Liver (tissue), 9 donors: ENCODE results near the gene LRMDA. TPM values are rescaled to one million over a fixed set of nuclear protein-coding genes. Genes with fewer than 3 reads are reported as not detected.

Experiments used
- DNase-seq: peaks from one replicate; pipeline ENCODE4 v3.0.0-alpha.2; 2017; ENCODE audit warnings: low spot score
- H3K27ac ChIP-seq, 2 donors: one replicate each; pipeline ENCODE4 v1.7.0; 2013; ENCODE audit warnings: inconsistent platforms in 2 of 2, low read length in 2 of 2, control low read depth in 1 of 2, low read depth in 1 of 2, mild to moderate bottlenecking in 1 of 2
- H3K27me3 ChIP-seq, 4 donors: one replicate each; pipeline versions ENCODE4 v1.6.1 to v1.7.0; 2013; ENCODE audit warnings: low read length in 3 of 4, inconsistent platforms in 1 of 4, mild to moderate bottlenecking in 1 of 4, moderate library complexity in 1 of 4; ENCODE audit not compliant: control insufficient read depth in 4 of 4, insufficient read depth in 4 of 4
- H3K36me3 ChIP-seq, 4 donors: one replicate each; pipeline versions ENCODE4 v1.6.1 to v1.7.0; 2013; ENCODE audit warnings: low read length in 3 of 4, mild to moderate bottlenecking in 3 of 4, low read depth in 1 of 4, moderate library complexity in 1 of 4; ENCODE audit not compliant: control insufficient read depth in 4 of 4, insufficient read depth in 3 of 4
- H3K4me1 ChIP-seq, 4 donors: one replicate each; pipeline versions ENCODE4 v1.6.1 to v1.7.0; 2013; ENCODE audit warnings: low read length in 3 of 4, mild to moderate bottlenecking in 3 of 4, moderate library complexity in 1 of 4; ENCODE audit not compliant: control insufficient read depth in 4 of 4, insufficient read depth in 4 of 4
- H3K4me3 ChIP-seq, 3 donors: one replicate each; pipeline versions ENCODE4 v1.6.1 to v1.7.0; 2013; ENCODE audit warnings: low read length in 3 of 3, control low read depth in 1 of 3, low read depth in 1 of 3, mild to moderate bottlenecking in 1 of 3
- H3K9ac ChIP-seq, 2 donors: one replicate each; pipeline ENCODE4 v1.7.0; 2013; ENCODE audit warnings: low read length in 2 of 2, mild to moderate bottlenecking in 2 of 2, moderate library complexity in 2 of 2, control low read depth in 1 of 2, low read depth in 1 of 2
- H3K9me3 ChIP-seq, 4 donors: one replicate each; pipeline versions ENCODE4 v1.6.1 to v1.7.0; 2013; ENCODE audit warnings: low read length in 3 of 4; ENCODE audit not compliant: control insufficient read depth in 4 of 4
- ATF3 ChIP-seq: IDR thresholded peaks from 2 replicates; pipeline ENCODE4 v1.6.1; 2016; ENCODE audit warnings: antibody characterized with exemption
- EGR1 ChIP-seq, 2 donors: IDR thresholded peaks; 2 replicates each; pipeline ENCODE4 v1.6.1; 2016 to 2018; ENCODE audit warnings: antibody characterized with exemption in 2 of 2, low read depth in 2 of 2
- FOXA1 ChIP-seq: IDR thresholded peaks from 2 replicates; pipeline ENCODE4 v1.6.1; 2016; ENCODE audit warnings: antibody characterized with exemption
- FOXA2 ChIP-seq: IDR thresholded peaks from 2 replicates; pipeline ENCODE4 v1.6.1; 2016; ENCODE audit warnings: antibody characterized with exemption
- GABPA ChIP-seq, 2 donors: IDR thresholded peaks in 1 of 2; conservative IDR thresholded peaks in 1 of 2; 2 replicates each; pipeline ENCODE4 v1.6.1; 2016; ENCODE audit warnings: antibody characterized with exemption in 2 of 2, mild to moderate bottlenecking in 1 of 2, moderate library complexity in 1 of 2
- HNF4A ChIP-seq, 2 donors: conservative IDR thresholded peaks; 2 replicates each; pipeline ENCODE4 v1.6.1; 2016; ENCODE audit warnings: antibody characterized with exemption in 2 of 2, mild to moderate bottlenecking in 2 of 2
- HNF4G ChIP-seq: IDR thresholded peaks from 2 replicates; pipeline ENCODE4 v1.6.1; 2016; ENCODE audit warnings: antibody characterized with exemption
- JUND ChIP-seq, 2 donors: IDR thresholded peaks; 2 replicates each; pipeline ENCODE4 v1.6.1; 2016; ENCODE audit warnings: antibody characterized with exemption in 2 of 2
- MAX ChIP-seq: IDR thresholded peaks from 2 replicates; pipeline ENCODE4 v1.6.1; 2016; ENCODE audit warnings: antibody characterized with exemption
- NR2F2 ChIP-seq: IDR thresholded peaks from 2 replicates; pipeline ENCODE4 v1.6.1; 2016; ENCODE audit warnings: antibody characterized with exemption
- RAD21 ChIP-seq, 2 donors: IDR thresholded peaks; 2 replicates each; pipeline ENCODE4 v1.6.1; 2016; ENCODE audit warnings: antibody characterized with exemption in 2 of 2, mild to moderate bottlenecking in 2 of 2
- REST ChIP-seq: IDR thresholded peaks from 2 replicates; pipeline ENCODE4 v1.6.1; 2016; ENCODE audit warnings: antibody characterized with exemption, mild to moderate bottlenecking
- RXRA ChIP-seq, 2 donors: IDR thresholded peaks; 2 replicates each; pipeline ENCODE4 v1.6.1; 2017 to 2018; ENCODE audit warnings: antibody characterized with exemption in 2 of 2, mild to moderate bottlenecking in 1 of 2
- SP1 ChIP-seq: IDR thresholded peaks from 2 replicates; pipeline ENCODE4 v1.6.1; 2018; ENCODE audit warnings: antibody characterized with exemption, mild to moderate bottlenecking
- TAF1 ChIP-seq: conservative IDR thresholded peaks from 2 replicates; pipeline ENCODE4 v1.6.1; 2016; ENCODE audit warnings: antibody characterized with exemption, mild to moderate bottlenecking
- YY1 ChIP-seq: IDR thresholded peaks from 2 replicates; pipeline ENCODE4 v1.6.1; 2016; ENCODE audit warnings: antibody characterized with exemption, mild to moderate bottlenecking
- ZBTB33 ChIP-seq: IDR thresholded peaks from 2 replicates; pipeline ENCODE4 v1.6.1; 2016; ENCODE audit warnings: antibody characterized with exemption
- WGBS: extraction: QIAGEN DNeasy Blood & Tissue Kit; methylation state at CpG from one replicate; pipeline ENCODE4 v1.1.7; 2013; 5-methylcytosine and 5-hydroxymethylcytosine counted together
- polyA plus RNA-seq, 2 donors: library from polyadenylated mRNA; stranded (reverse) in 1 of 2; unstranded in 1 of 2; fragments of 200-250 nt in 1 of 2; fragments of >200 nt in 1 of 2; fragmentation: Nextera tagmentation in 1 of 2; extraction: Ambion mirVana in 1 of 2; gene quantifications; one replicate each; pipeline versions ENCODE4 v1.2.1 to v1.2.3, GENCODE V29; 2013 to 2015
- total RNA-seq, 2 donors: library from RNA; depleted of rRNA; stranded (reverse); fragments of >200 nt; gene quantifications; one replicate each; pipeline ENCODE4 v1.2.3, GENCODE V29; 2014
- TF ChIP-seq, protein P1 (sequence below): fragments of 150-350 bp; IDR thresholded peaks from 2 replicates; pipeline ENCODE4 v1.5.1; 2017; ENCODE audit warnings: improper control_type of control experiment, low read depth, low read length; ENCODE audit not compliant: missing input control
- donor health status: healthy.
- donor health status: healthy.
- donor health status: healthy.
- donor health status: healthy.
- donor health status: healthy.

The LRMDA gene
- total and polyA plus RNA-seq, 4 donors: 7.9 to 15.8 (median 11.3) TPM

- WGBS: 89% methylated on average over 2 of the region's 2 CpGs
- Histone ChIP-seq H3K36me3 (no peaks in the 10 kb centered on the region), H3K4me3 (no peak overlapping the region), H3K27ac (no peak overlapping the region), H3K27me3 (no peaks in the 10 kb centered on the region), H3K9ac (no peak overlapping the region), H3K4me1 (peaks cover 0 to 12% (median 6%) of the 10 kb centered on the region in 4 donors), H3K9me3 (no peaks in the 10 kb centered on the region)
- no peak for DNase-seq
- TF ChIP-seq ATF3 (no peak), ZBTB33 (no peak), RAD21 (IDR thresholded peaks at IDR 0.05) (no peak), RXRA (IDR thresholded peaks at IDR 0.05) (no peak), FOXA2 (no peak), GABPA (IDR thresholded peaks at IDR 0.05 in 1 of 2, conservative IDR thresholded peaks at IDR 0.05 in 1 of 2) (no peak), SP1 (no peak), REST (no peak), YY1 (no peak), MAX (no peak), HNF4G (no peak), FOXA1 (no peak), NR2F2 (no peak), EGR1 (IDR thresholded peaks at IDR 0.05; ENCODE audit: low read depth in 2 of 2) (no peak), HNF4A (conservative IDR thresholded peaks at IDR 0.05) (no peak), TAF1 (no peak), JUND (IDR thresholded peaks at IDR 0.05) (no peak)
- TF ChIP-seq, protein P1, sequence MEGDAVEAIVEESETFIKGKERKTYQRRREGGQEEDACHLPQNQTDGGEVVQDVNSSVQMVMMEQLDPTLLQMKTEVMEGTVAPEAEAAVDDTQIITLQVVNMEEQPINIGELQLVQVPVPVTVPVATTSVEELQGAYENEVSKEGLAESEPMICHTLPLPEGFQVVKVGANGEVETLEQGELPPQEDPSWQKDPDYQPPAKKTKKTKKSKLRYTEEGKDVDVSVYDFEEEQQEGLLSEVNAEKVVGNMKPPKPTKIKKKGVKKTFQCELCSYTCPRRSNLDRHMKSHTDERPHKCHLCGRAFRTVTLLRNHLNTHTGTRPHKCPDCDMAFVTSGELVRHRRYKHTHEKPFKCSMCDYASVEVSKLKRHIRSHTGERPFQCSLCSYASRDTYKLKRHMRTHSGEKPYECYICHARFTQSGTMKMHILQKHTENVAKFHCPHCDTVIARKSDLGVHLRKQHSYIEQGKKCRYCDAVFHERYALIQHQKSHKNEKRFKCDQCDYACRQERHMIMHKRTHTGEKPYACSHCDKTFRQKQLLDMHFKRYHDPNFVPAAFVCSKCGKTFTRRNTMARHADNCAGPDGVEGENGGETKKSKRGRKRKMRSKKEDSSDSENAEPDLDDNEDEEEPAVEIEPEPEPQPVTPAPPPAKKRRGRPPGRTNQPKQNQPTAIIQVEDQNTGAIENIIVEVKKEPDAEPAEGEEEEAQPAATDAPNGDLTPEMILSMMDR: no peak
Observed at GRCh38 chr10:75679536-75679935, 248.1 kb downstream of the LRMDA start.
